MM.1S (cell line): ENCODE measurements around the gene PROKR2.

Source experiments
- DNase-seq: peaks from one replicate; pipeline ENCODE4 v3.0.0-alpha.2; 2015
- H2AFZ ChIP-seq: fragments of 300-600 bp; sonication (generic); 2 replicates; pipeline ENCODE4 v1.6.0; 2016; ENCODE audit warnings: antibody characterized with exemption, low read length
- H3F3A ChIP-seq: fragments of 300-600 bp; sonication (generic); 2 replicates; pipeline ENCODE4 v1.6.1; 2016; ENCODE audit warnings: mild to moderate bottlenecking, antibody characterized with exemption, low read length, moderate library complexity, mixed read lengths; ENCODE audit not compliant: insufficient read depth
- H3K27ac ChIP-seq: fragments of 300-600 bp; sonication (generic); 2 replicates; pipeline ENCODE4 v1.5.1; 2016; ENCODE audit warnings: mild to moderate bottlenecking, low read length
- H3K27me3 ChIP-seq: fragments of 300-600 bp; sonication (generic); replicated peaks from 2 replicates; pipeline ENCODE4 v1.6.0; 2016; ENCODE audit warnings: low read length; ENCODE audit not compliant: insufficient read depth
- H3K36me3 ChIP-seq: fragments of 300-600 bp; sonication (generic); replicated peaks from 2 replicates; pipeline ENCODE4 v1.6.1; 2016; ENCODE audit warnings: mild to moderate bottlenecking, low read length, mixed read lengths; ENCODE audit not compliant: insufficient read depth
- H3K4me1 ChIP-seq: fragments of 300-600 bp; sonication (generic); 2 replicates; pipeline ENCODE4 v1.6.1; 2016; ENCODE audit warnings: low read length, mixed read lengths
- H3K4me2 ChIP-seq: fragments of 300-600 bp; sonication (generic); 2 replicates; pipeline ENCODE4 v1.6.0; 2016; ENCODE audit warnings: low read depth, low read length
- H3K4me3 ChIP-seq: fragments of 300-600 bp; sonication (generic); 2 replicates; pipeline ENCODE4 v1.5.1; 2016; ENCODE audit warnings: low read length, mixed read lengths
- H3K79me2 ChIP-seq: fragments of 300-600 bp; sonication (generic); 2 replicates; pipeline ENCODE4 v1.6.1; 2016; ENCODE audit warnings: mixed run types, low read length, mixed read lengths
- H3K9ac ChIP-seq: fragments of 300-600 bp; sonication (generic); 2 replicates; pipeline ENCODE4 v1.6.1; 2016; ENCODE audit warnings: low read length, mixed read lengths
- H3K9me2 ChIP-seq: fragments of 300-600 bp; sonication (generic); replicated peaks from 2 replicates; pipeline ENCODE4 v1.6.1; 2016; ENCODE audit warnings: mild to moderate bottlenecking, low read length, mixed read lengths; ENCODE audit not compliant: insufficient read depth
- H3K9me3 ChIP-seq: fragments of 300-600 bp; sonication (generic); replicated peaks from 2 replicates; pipeline ENCODE4 v1.6.1; 2016; ENCODE audit warnings: mild to moderate bottlenecking, low read length, mixed read lengths; ENCODE audit not compliant: insufficient read depth
- H4K20me1 ChIP-seq: fragments of 300-600 bp; sonication (generic); 2 replicates; pipeline ENCODE4 v1.6.1; 2016; ENCODE audit warnings: mild to moderate bottlenecking, low read length, moderate library complexity, mixed read lengths; ENCODE audit not compliant: insufficient read depth
- CTCF ChIP-seq: fragments of 300-600 bp; sonication (generic); IDR thresholded peaks from 2 replicates; pipeline ENCODE4 v1.5.1; 2016; ENCODE audit warnings: antibody characterized with exemption, low read length, mixed read lengths
- EZH2 ChIP-seq: fragments of 300-600 bp; sonication (generic); optimal IDR thresholded peaks from 2 replicates; pipeline ENCODE3; 2017; ENCODE audit warnings: low read depth, mild to moderate bottlenecking, antibody characterized with exemption, low read length, mixed read lengths
- EZH2phosphoT487 ChIP-seq: fragments of 300-600 bp; sonication (generic); IDR thresholded peaks from 2 replicates; pipeline ENCODE4 v1.6.1; 2018; ENCODE audit warnings: antibody characterized with exemption, low read length

Gene PROKR2

DNA sequence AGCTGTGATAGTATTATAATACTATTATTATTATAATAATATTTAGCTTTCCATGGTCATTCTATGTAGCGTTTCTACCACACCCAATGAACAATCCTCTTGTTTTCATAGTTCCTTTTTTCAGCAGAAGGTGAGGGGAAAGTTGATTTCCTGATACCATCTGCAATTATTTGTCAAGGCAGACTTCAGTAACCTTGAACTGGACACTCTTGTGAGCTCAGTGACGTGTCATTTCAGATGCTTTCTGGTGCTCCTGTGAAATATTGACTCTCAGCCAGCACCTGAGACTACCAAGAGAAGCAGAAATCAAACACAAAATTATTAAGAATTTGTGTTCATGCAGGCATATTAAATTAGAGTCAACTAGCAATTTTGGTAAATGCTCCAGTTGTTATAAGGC, 46.0 kb upstream of the PROKR2 start:
- Histone ChIP-seq H4K20me1 (no peaks in the 10 kb centered on the region), H3K4me2 (no peak overlapping the region), H3K9me3 (no peaks in the 10 kb centered on the region; the same call in 1 of the 2 replicates), H3K27ac (no peak overlapping the region), H3K79me2 (no peaks in the 10 kb centered on the region), H3K36me3 (no peaks in the 10 kb centered on the region), H2AFZ (no peak overlapping the region), H3K9me2 (no peaks in the 10 kb centered on the region), H3K4me3 (no peak overlapping the region), H3F3A (no peaks in the 10 kb centered on the region), H3K4me1 (no peaks in the 10 kb centered on the region), H3K9ac (no peak overlapping the region), H3K27me3 (no peaks in the 10 kb centered on the region)
- no peak for TF ChIP-seq EZH2phosphoT487
- TF ChIP-seq CTCF: no peak
- TF ChIP-seq EZH2: no peak
- DNase-seq: no peak

DNA sequence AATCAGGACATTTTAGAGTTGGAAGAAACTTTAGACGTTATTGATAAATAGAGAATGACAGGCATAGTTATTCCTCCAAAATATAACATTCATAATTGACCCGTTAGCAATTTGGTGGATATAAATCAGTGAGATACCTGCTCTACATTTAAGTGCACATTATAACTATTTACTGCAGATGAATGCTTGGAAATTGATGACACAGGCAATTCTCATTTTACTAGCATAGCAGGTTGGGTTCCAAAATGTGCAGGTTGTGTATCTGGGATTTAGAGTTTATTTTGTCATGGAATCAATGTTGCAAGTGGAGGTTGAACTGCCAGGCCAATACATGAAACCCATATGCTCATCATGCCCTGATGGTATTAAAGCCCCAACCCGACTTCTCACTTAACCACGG, 44.4 kb upstream of the PROKR2 start:
- TF ChIP-seq CTCF (no peak), EZH2phosphoT487 (no peak), EZH2 (no peak)
- Histone ChIP-seq H3K4me2 (no peak overlapping the region), H3K79me2 (no peaks in the 10 kb centered on the region), H3K4me1 (no peaks in the 10 kb centered on the region), H3F3A (no peaks in the 10 kb centered on the region), H3K4me3 (no peak overlapping the region), H3K27ac (no peak overlapping the region), H3K9ac (no peak overlapping the region), H3K36me3 (no peaks in the 10 kb centered on the region), H3K9me2 (no peaks in the 10 kb centered on the region), H3K27me3 (no peaks in the 10 kb centered on the region), H4K20me1 (no peaks in the 10 kb centered on the region), H3K9me3 (no peaks in the 10 kb centered on the region; the same call in 1 of the 2 replicates), H2AFZ (no peak overlapping the region)
- no peak for DNase-seq

DNA sequence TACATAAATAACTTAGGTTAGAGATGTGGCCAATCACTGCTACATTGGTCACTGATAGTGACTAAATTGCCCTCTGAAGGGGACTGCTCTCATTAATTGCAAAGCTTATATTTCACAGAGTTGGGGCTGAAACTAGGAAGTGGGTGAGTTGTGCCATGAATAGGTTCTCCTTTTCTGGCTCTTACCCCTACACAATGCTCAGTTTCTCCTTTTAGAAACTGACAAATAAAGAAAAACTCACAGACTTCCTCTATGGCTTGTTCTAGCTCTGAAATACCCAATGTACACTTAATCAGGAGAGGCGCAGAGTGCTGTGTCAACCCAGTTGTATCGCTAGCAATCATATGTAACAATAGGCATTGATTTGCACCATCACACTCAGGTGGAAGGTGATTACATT, 41.2 kb upstream of the PROKR2 start:
- no peak overlapping the region for H3K27ac ChIP-seq
- H3K79me2 ChIP-seq: no peaks in the 10 kb centered on the region
- no peaks in the 10 kb centered on the region for H3F3A ChIP-seq
- H2AFZ ChIP-seq: no peak overlapping the region
- H3K9me2 ChIP-seq: no peaks in the 10 kb centered on the region
- no peaks in the 10 kb centered on the region for H3K4me1 ChIP-seq
- TF ChIP-seq EZH2phosphoT487 (no peak), EZH2 (no peak), CTCF (no peak)
- H3K36me3 ChIP-seq: no peaks in the 10 kb centered on the region
- no peaks in the 10 kb centered on the region; the same call in 1 of the 2 replicates for H3K9me3 ChIP-seq
- no peak for DNase-seq
- no peak overlapping the region for H3K4me3 ChIP-seq
- no peaks in the 10 kb centered on the region for H4K20me1 ChIP-seq
- H3K4me2 ChIP-seq: no peak overlapping the region
- H3K27me3 ChIP-seq: no peaks in the 10 kb centered on the region
- no peak overlapping the region for H3K9ac ChIP-seq
